ENCODE results near the gene GABPB2. TPM values are rescaled to one million over a fixed set of nuclear protein-coding genes. Genes with fewer than 3 reads are reported as not detected.

Gene GABPB2
- total RNA-seq, 1 donor from 2014 or later, result 28.7 TPM

DNA sequence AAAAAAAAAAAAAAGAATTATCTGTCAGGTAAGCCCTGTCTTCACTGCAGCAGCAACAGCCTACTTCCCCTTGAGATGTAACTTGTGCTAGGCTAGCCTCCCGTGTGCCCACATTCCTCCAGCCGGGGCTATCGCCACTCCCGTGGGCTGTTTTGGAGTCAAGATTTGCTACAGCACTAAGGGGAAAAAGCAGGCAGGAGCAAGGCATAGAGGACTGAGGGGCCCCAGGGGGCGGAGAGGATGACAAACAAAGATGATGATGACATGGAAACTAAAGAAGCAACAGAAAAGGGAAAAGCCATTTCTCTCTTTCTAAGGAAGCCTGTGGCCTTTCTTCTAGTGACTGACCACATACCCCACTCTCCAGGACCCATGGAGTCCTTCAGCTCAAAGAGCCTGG lies 87.8 kb downstream of the GABPB2 start:
- intact Hi-C loops (cut with micrococcal nuclease), result loop anchor here (5.0 kb wide), 2 partner anchors 39 to 151 kb away; partner anchors contain the start of genes MINDY1, PIP5K1A and PRUNE1

DNA sequence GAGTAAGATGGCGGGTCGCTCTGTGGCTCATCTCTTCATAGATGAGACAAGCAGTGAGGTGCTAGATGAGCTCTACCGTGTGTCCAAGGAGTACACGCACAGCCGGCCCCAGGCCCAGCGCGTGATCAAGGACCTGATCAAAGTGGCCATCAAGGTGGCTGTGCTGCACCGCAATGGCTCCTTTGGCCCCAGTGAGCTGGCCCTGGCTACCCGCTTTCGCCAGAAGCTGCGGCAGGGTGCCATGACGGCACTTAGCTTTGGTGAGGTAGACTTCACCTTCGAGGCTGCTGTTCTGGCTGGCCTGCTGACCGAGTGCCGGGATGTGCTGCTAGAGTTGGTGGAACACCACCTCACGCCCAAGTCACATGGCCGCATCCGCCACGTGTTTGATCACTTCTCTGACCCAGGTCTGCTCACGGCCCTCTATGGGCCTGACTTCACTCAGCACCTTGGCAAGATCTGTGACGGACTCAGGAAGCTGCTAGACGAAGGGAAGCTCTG lies 88.2 kb downstream of the GABPB2 start:
- intact Hi-C loops (cut with micrococcal nuclease), result loop anchor here (5.0 kb wide), 2 partner anchors 38 to 152 kb away; partner anchors contain the start of genes MINDY1, PIP5K1A and PRUNE1

- intact Hi-C loops (cut with micrococcal nuclease), result loop anchor here (5.0 kb wide), 2 partner anchors 38 to 152 kb away; partner anchors contain the start of genes MINDY1, PIP5K1A and PRUNE1
Observed at GRCh38 chr1:151159373-151159772, 88.8 kb downstream of the GABPB2 start.

GRCh38 chr1:151164732-151165280 lies 94.2 kb downstream of the GABPB2 start:
- intact Hi-C loops (cut with micrococcal nuclease), result loop anchor here (1.0 kb wide), 3 partner anchors 8 to 116 kb away; partner anchors contain the start of gene VPS72

GRCh38 chr1:151165281-151165737 lies 94.7 kb downstream of the GABPB2 start:
- intact Hi-C loops (cut with micrococcal nuclease), result loop anchor here (1.0 kb wide), 3 partner anchors 8 to 116 kb away; partner anchors contain the start of gene VPS72

DNA sequence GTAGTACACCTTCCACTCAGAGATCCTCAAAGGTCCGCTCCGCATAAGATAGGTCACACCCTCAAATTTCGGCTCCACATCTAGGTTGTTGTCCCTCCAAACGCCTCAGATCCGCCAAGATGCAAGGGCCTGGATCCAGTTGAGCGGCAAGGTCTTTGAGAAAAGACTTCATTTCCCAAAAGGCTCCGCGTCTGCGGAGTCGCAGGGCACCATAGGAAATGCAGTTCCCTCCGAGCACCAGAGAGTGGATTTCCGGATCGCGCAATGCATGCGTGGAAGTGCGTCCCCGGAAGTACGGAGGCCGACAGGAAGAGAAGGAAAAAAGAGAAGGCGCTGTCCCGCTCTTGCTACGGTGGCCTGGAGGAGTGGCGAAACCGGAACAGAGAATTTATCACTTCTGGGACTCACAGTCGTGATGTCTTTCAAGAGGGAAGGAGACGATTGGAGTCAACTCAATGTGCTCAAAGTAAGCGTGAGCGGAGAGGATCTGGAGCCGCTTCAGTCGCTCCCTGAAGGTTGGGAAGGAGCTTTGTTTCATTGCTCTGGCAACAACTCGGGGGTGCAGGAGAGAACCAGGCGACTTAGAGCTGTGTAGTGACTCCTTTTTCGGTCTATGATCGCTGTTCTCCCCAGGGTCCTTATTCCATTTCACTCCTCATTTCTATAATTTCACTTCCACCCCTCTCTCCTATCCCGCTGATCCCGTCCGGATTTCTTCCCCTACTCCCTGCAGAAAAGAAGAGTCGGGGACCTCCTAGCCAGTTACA lies 95.4 kb downstream of the GABPB2 start, which contains the start of the genes LYSMD1 and SCNM1:
TSS of gene LYSMD1 (minus strand) at position 165 of the 767 bp plus-strand sequence. CDS start 644 bp downstream, outside the sequence.
TSS of gene SCNM1 (plus strand) at position 407 of the 767 bp plus-strand sequence. CDS start at position 416, 9 bp downstream.
- intact Hi-C loops (cut with micrococcal nuclease), result loop anchor here (1.0 kb wide), 4 partner anchors 9 to 115 kb away; partner anchors contain the start of genes PIP5K1A and VPS72

DNA sequence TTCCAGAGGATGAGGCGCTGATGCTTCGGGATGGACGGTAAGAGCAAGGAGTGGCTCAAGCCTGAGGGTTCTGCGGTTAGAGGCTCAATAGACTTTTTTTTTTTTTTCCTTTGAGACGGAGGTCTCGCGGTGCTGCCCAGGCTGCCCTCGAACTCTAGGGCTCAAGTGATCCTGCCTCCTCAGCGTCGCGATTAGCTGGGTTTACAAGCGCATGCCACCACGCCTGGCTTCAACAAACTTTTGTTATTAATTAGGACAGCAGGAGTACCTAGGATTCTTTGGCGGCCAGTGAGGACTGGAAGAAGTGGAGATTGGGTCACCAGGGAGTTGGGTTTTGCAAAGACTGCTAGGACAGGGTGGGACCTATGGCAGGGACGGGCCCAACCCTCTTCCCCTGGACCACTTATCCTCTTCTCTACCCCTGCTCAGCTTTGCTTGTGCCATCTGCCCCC lies 96.0 kb downstream of the GABPB2 start:
- intact Hi-C loops (cut with micrococcal nuclease), result loop anchor here (1.0 kb wide), 1 partner anchor 32 kb away; the partner anchor contains the start of gene PIP5K1A

- intact Hi-C loops (cut with micrococcal nuclease), result no loop called here
Observed at GRCh38 chr1:151167116-151167515, 96.6 kb downstream of the GABPB2 start.

DNA sequence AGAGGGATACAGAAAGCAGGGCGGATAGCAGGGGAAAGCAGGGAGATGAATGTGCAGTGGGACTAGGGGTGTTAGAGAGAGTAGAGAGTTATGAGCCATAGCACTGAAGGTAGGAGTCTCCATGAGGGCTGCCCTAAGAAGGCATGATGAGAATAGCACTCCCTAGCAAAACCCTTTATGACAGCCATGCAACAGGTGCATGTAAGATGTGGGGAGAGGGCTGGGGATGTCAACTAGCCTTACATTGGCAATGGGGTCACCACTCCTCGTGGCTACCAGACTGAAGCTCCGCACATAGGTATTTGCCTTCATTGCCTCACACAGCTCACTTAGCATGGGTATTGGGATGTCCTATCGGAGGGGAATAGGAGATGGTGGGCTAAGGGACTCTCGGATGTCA lies 100.6 kb downstream of the GABPB2 start:
- intact Hi-C loops (cut with micrococcal nuclease), result no loop called here

Other genes starting within 250 kb of the GABPB2 start
- 38.1 and 40.5 TPM in 2 replicates for gene ARNT, start 194.2 kb upstream of the GABPB2 start, total RNA-seq
- gene CTXND2, start 183.6 kb upstream of the GABPB2 start, total RNA-seq, result not detected in 2 replicates
- 52.2 and 52.4 TPM in 2 replicates for gene SETDB1, start 144.4 kb upstream of the GABPB2 start, total RNA-seq
- 167 and 172 TPM in 2 replicates for gene CERS2, start 95.9 kb upstream of the GABPB2 start, total RNA-seq
- gene ANXA9, start 88.5 kb upstream of the GABPB2 start, total RNA-seq, result 0.09 TPM in 1 of 2 replicates, not detected in the other
- 20.9 and 21.4 TPM in 2 replicates for gene MINDY1, start 63.9 kb upstream of the GABPB2 start, total RNA-seq
- 13.9 and 16.6 TPM in 2 replicates for gene PRUNE1, start 62.3 kb upstream of the GABPB2 start, total RNA-seq
- gene BNIPL, start 34.2 kb upstream of the GABPB2 start, total RNA-seq, result 1.1 and 1.5 TPM in 2 replicates
- 1.0 and 1.8 TPM in 2 replicates for gene C1orf56, start 23.0 kb upstream of the GABPB2 start, total RNA-seq
- gene CDC42SE1, start 11.1 kb upstream of the GABPB2 start, total RNA-seq, result 345 and 347 TPM in 2 replicates
- 3.4 and 4.0 TPM in 2 replicates for gene MLLT11, start 10.4 kb upstream of the GABPB2 start, total RNA-seq
- 1.6 and 1.8 TPM in 2 replicates for gene SEMA6C, start 75.9 kb downstream of the GABPB2 start, total RNA-seq
- gene TNFAIP8L2, start 85.9 kb downstream of the GABPB2 start, total RNA-seq, result 27.7 and 28.5 TPM in 2 replicates
- gene LYSMD1, start 95.1 kb downstream of the GABPB2 start, total RNA-seq, result 2.8 and 2.9 TPM in 2 replicates
- gene SCNM1, start 95.4 kb downstream of the GABPB2 start, total RNA-seq, result 61.1 and 63.0 TPM in 2 replicates
- 1.7 and 2.8 TPM in 2 replicates for gene TMOD4, start 105.2 kb downstream of the GABPB2 start, total RNA-seq
- 75.6 and 78.2 TPM in 2 replicates for gene VPS72, start 119.4 kb downstream of the GABPB2 start, total RNA-seq
- gene PIP5K1A, start 127.8 kb downstream of the GABPB2 start, total RNA-seq, result 68.5 and 71.7 TPM in 2 replicates
- 188 and 192 TPM in 2 replicates for gene PSMD4, start 184.0 kb downstream of the GABPB2 start, total RNA-seq
- 20.1 and 24.0 TPM in 2 replicates for gene ZNF687, start 211.5 kb downstream of the GABPB2 start, total RNA-seq

Measured in T-helper 2 cell treated with Interferon-gamma antibody and Interleukin-4, amounts not matched to agents 100 ng/mL and 5 ng/mL, for 36 hours (primary cell).